Neural cell (in vitro differentiated cells): ENCODE results near the gene PIK3AP1. TPM values are rescaled to one million over a fixed set of nuclear protein-coding genes. Genes with fewer than 3 reads are reported as not detected.

Experiments
- H2AFZ ChIP-seq: fragments of 200-600, 300-800 bp; sonication (generic), shearing (Covaris generic); 2 replicates; pipeline ENCODE4 v1.6.0; 2014; ENCODE audit warnings: low read depth, mild to moderate bottlenecking, antibody characterized with exemption, low read length, moderate library complexity
- H3F3A ChIP-seq: fragments of 200-600 bp; shearing (Covaris generic); 2 replicates; pipeline ENCODE4 v1.6.1; 2016; ENCODE audit warnings: mild to moderate bottlenecking, moderate library complexity, mixed read lengths, antibody characterized with exemption, low read length; ENCODE audit not compliant: insufficient read depth, poor library complexity, severe bottlenecking
- H3K27ac ChIP-seq: fragments of 200-600, 300-800 bp; sonication (generic), shearing (Covaris generic); 2 replicates; pipeline ENCODE4 v1.5.1; 2014; ENCODE audit warnings: mild to moderate bottlenecking, low read length, moderate library complexity
- H3K27me3 ChIP-seq: fragments of 300-800, 200-600 bp; sonication (generic), shearing (Covaris generic); 2 replicates; pipeline ENCODE4 v1.6.0; 2014; ENCODE audit warnings: mild to moderate bottlenecking, low read depth, low read length, moderate library complexity; ENCODE audit not compliant: insufficient read depth
- H3K36me3 ChIP-seq: fragments of 300-800, 200-600 bp; sonication (generic), shearing (Covaris generic); 2 replicates; pipeline ENCODE4 v1.5.1; 2014; ENCODE audit warnings: mild to moderate bottlenecking, antibody characterized with exemption, low read length, moderate library complexity; ENCODE audit not compliant: insufficient read depth
- H3K4me2 ChIP-seq: fragments of 300-800, 200-600 bp; sonication (generic), shearing (Covaris generic); 2 replicates; pipeline ENCODE4 v1.6.0; 2014; ENCODE audit warnings: mild to moderate bottlenecking, low read length
- H3K4me3 ChIP-seq: fragments of 300-800, 200-600 bp; sonication (generic), shearing (Covaris generic); 2 replicates; pipeline ENCODE4 v1.5.1; 2014; ENCODE audit warnings: mild to moderate bottlenecking, low read length, moderate library complexity
- H3K79me2 ChIP-seq: fragments of 200-600 bp; shearing (Covaris generic); replicated peaks from 2 replicates; pipeline ENCODE4 v1.6.0; 2014; ENCODE audit warnings: mild to moderate bottlenecking, low read length, moderate library complexity; ENCODE audit not compliant: insufficient read depth
- H3K9ac ChIP-seq: fragments of 300-800, 200-600 bp; sonication (generic), shearing (Covaris generic); 2 replicates; pipeline ENCODE4 v1.6.1; 2016; ENCODE audit warnings: mild to moderate bottlenecking, low read length, mixed read lengths
- H3K9me2 ChIP-seq: fragments of 200-600 bp; shearing (Covaris generic); 2 replicates; pipeline ENCODE4 v1.6.1; 2016; ENCODE audit warnings: mild to moderate bottlenecking, low read length, mixed read lengths; ENCODE audit not compliant: insufficient read depth
- H3K9me3 ChIP-seq: fragments of 200-600, 300-800 bp; sonication (generic), shearing (Covaris generic); 2 replicates; pipeline ENCODE4 v1.6.1; 2016; ENCODE audit warnings: mild to moderate bottlenecking, mixed run types, low read length, moderate library complexity, mixed read lengths
- H4K20me1 ChIP-seq: fragments of 200-600 bp; shearing (Covaris generic); 2 replicates; pipeline ENCODE4 v1.6.1; 2016; ENCODE audit warnings: mild to moderate bottlenecking, mixed run types; ENCODE audit not compliant: insufficient read depth
- EP300 ChIP-seq: fragments of 450-650 bp; conservative IDR thresholded peaks from 2 replicates; pipeline ENCODE4 v1.6.1; 2014; ENCODE audit warnings: antibody characterized with exemption, mild to moderate bottlenecking, moderate library complexity; ENCODE audit not compliant: poor library complexity, severe bottlenecking
- EZH2 ChIP-seq: fragments of 200-600, 300-800 bp; shearing (Covaris generic), sonication (generic); IDR thresholded peaks from 2 replicates; pipeline ENCODE4 v1.6.1; 2014; ENCODE audit warnings: antibody characterized with exemption, low read length, borderline replicate concordance, mild to moderate bottlenecking; ENCODE audit not compliant: insufficient read depth, poor library complexity, severe bottlenecking
- MXI1 ChIP-seq: fragments of 450-650 bp; conservative IDR thresholded peaks from 2 replicates; pipeline ENCODE4 v1.6.1; 2014; ENCODE audit warnings: antibody characterized with exemption, mild to moderate bottlenecking; ENCODE audit not compliant: poor library complexity, severe bottlenecking
- POLR2AphosphoS5 ChIP-seq: IDR thresholded peaks from 2 replicates; pipeline ENCODE4 v1.6.1; 2012
- RAD21 ChIP-seq: fragments of 450-650 bp; conservative IDR thresholded peaks from 2 replicates; pipeline ENCODE4 v1.6.1; 2014; ENCODE audit warnings: antibody characterized with exemption, mild to moderate bottlenecking, moderate library complexity
- SMC3 ChIP-seq: fragments of 450-650 bp; conservative IDR thresholded peaks from 2 replicates; pipeline ENCODE4 v1.6.1; 2014; ENCODE audit warnings: antibody characterized with exemption, mild to moderate bottlenecking, moderate library complexity; ENCODE audit not compliant: poor library complexity
- TAF1 ChIP-seq: IDR thresholded peaks from 2 replicates; pipeline ENCODE4 v1.6.1; 2012; ENCODE audit warnings: low read depth
- polyA plus RNA-seq: library from polyadenylated mRNA; depleted of rRNA; stranded (reverse); fragments of >200 nt; gene quantifications from 2 replicates; pipeline ENCODE4 v1.2.3, GENCODE V29; 2014
- TF ChIP-seq, protein P1 (sequence below): IDR thresholded peaks from 2 replicates; pipeline ENCODE4 v1.6.1; 2012; ENCODE audit warnings: borderline replicate concordance
- TF ChIP-seq, protein P2 (sequence below): fragments of 450-650 bp; IDR thresholded peaks from 2 replicates; pipeline ENCODE4 v1.5.1; 2014; ENCODE audit warnings: antibody characterized with exemption, mild to moderate bottlenecking, moderate library complexity; ENCODE audit not compliant: poor library complexity, severe bottlenecking

Gene PIK3AP1
- polyA plus RNA-seq, 1 donor from 2014 or later = 0.05 TPM

DNA sequence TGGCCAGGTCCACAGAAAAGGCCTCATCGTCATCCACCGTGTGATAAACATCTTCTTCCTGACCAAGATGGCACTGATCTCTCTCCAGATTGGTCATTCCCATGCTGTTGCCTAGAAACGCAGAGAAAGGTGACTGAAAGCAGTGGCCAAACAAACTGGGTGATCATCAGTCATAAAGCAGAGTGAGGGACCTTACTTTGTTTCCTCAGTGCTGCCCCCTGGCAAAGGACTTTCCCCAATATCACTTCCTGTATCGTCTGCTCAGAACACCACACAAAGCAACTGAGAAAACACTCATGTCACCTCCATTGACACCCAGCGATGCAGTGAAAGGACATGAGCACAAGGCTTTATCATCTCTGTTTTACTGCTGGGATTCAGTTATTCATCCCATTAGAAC, 93.5 kb downstream of the PIK3AP1 start:
- no peaks in the 10 kb centered on the region for H3K9me2 ChIP-seq
- no peaks in the 10 kb centered on the region for H3K27me3 ChIP-seq
- TF ChIP-seq, protein P1, sequence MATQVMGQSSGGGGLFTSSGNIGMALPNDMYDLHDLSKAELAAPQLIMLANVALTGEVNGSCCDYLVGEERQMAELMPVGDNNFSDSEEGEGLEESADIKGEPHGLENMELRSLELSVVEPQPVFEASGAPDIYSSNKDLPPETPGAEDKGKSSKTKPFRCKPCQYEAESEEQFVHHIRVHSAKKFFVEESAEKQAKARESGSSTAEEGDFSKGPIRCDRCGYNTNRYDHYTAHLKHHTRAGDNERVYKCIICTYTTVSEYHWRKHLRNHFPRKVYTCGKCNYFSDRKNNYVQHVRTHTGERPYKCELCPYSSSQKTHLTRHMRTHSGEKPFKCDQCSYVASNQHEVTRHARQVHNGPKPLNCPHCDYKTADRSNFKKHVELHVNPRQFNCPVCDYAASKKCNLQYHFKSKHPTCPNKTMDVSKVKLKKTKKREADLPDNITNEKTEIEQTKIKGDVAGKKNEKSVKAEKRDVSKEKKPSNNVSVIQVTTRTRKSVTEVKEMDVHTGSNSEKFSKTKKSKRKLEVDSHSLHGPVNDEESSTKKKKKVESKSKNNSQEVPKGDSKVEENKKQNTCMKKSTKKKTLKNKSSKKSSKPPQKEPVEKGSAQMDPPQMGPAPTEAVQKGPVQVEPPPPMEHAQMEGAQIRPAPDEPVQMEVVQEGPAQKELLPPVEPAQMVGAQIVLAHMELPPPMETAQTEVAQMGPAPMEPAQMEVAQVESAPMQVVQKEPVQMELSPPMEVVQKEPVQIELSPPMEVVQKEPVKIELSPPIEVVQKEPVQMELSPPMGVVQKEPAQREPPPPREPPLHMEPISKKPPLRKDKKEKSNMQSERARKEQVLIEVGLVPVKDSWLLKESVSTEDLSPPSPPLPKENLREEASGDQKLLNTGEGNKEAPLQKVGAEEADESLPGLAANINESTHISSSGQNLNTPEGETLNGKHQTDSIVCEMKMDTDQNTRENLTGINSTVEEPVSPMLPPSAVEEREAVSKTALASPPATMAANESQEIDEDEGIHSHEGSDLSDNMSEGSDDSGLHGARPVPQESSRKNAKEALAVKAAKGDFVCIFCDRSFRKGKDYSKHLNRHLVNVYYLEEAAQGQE = no peak
- H3K9me3 ChIP-seq = no peaks in the 10 kb centered on the region
- no peaks in the 10 kb centered on the region for H3F3A ChIP-seq
- no peaks in the 10 kb centered on the region for H4K20me1 ChIP-seq
- no peak overlapping the region for H2AFZ ChIP-seq
- no peak overlapping the region for H3K9ac ChIP-seq
- no peaks in the 10 kb centered on the region for H3K79me2 ChIP-seq
- no peak overlapping the region for H3K4me2 ChIP-seq
- H3K4me3 ChIP-seq = no peak overlapping the region
- no peak overlapping the region for H3K27ac ChIP-seq
- no peaks in the 10 kb centered on the region for H3K36me3 ChIP-seq

DNA sequence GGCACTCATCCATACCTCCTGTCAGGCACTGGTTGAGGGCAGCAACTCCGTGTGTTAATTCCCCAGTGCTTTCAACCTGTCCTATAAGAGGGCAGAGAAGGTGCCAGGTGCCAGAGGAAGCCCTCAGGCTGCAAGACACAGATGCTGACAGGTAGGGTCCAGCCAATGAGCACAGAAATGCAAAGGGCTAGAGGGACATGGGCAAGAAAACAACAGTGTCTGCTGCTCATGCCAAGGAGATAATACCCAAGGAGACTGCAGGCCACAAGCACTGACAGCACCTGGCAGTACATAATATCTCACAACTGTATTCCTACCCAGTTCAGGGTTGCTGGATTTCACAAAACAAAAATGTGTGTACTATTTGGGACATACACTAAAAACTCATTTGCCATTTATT, 95.1 kb downstream of the PIK3AP1 start:
- Histone ChIP-seq H3K36me3 (no peaks in the 10 kb centered on the region), H4K20me1 (no peaks in the 10 kb centered on the region), H3F3A (no peaks in the 10 kb centered on the region), H3K4me3 (no peak overlapping the region), H3K9ac (no peak overlapping the region), H3K79me2 (no peaks in the 10 kb centered on the region), H3K27me3 (no peaks in the 10 kb centered on the region), H3K9me2 (no peaks in the 10 kb centered on the region), H3K4me2 (no peak overlapping the region), H3K9me3 (no peaks in the 10 kb centered on the region), H3K27ac (no peak overlapping the region), H2AFZ (no peak overlapping the region)
- TF ChIP-seq RAD21 (no peak), POLR2AphosphoS5 (no peak), MXI1 (no peak), EP300 (no peak), SMC3 (no peak), TAF1 (no peak), EZH2 (no peak)
- TF ChIP-seq, protein P1 = no peak
- TF ChIP-seq, protein P2, sequence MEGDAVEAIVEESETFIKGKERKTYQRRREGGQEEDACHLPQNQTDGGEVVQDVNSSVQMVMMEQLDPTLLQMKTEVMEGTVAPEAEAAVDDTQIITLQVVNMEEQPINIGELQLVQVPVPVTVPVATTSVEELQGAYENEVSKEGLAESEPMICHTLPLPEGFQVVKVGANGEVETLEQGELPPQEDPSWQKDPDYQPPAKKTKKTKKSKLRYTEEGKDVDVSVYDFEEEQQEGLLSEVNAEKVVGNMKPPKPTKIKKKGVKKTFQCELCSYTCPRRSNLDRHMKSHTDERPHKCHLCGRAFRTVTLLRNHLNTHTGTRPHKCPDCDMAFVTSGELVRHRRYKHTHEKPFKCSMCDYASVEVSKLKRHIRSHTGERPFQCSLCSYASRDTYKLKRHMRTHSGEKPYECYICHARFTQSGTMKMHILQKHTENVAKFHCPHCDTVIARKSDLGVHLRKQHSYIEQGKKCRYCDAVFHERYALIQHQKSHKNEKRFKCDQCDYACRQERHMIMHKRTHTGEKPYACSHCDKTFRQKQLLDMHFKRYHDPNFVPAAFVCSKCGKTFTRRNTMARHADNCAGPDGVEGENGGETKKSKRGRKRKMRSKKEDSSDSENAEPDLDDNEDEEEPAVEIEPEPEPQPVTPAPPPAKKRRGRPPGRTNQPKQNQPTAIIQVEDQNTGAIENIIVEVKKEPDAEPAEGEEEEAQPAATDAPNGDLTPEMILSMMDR = no peak
